ENCODE data around the gene WDR20.

- TF ChIP-seq ZNF219 (CRISPR knock-in tag; IDR thresholded peaks at IDR 0.05; ENCODE audit: borderline replicate concordance) = no peak
- TF ChIP-seq CTCF (IDR thresholded peaks at IDR 0.05) = no peak
- TF ChIP-seq USF2 (CRISPR knock-in tag; IDR thresholded peaks at IDR 0.05) = no peak
Measured at GRCh38 chr14:102226356-102227125, 86.8 kb downstream of the WDR20 start.

All from WTC11 (cell line).